ENCODE measurements around the gene UBASH3A. TPM values are rescaled to one million over a fixed set of nuclear protein-coding genes. Genes with fewer than 3 reads are reported as not detected.

The UBASH3A gene
- polyA plus RNA-seq, 3 donors, result not detected

DNA sequence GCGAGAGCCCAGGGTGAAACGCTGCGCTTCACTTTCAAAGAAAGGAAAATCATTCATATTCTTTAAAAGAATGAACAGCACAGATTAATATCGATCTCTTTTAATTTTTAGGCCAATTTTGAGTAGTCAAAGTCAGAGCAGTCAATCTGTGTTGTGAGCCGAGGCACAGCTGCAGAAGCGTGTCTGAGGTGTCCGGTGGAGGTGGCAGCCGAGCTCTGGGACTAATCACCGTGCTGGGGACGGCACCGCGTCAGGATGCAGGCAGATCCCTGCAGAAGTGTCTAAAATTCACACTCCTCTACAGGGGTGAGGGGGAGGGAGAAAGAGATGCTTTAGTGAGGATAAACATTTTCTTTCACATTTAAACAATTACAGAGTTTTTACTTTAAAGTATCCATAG lies 41.5 kb upstream of the UBASH3A start:
- no peaks in the 10 kb centered on the region for H3K36me3 ChIP-seq (replicated peaks in 1 of 2; ENCODE audit: control insufficient read depth in 1 of 2, insufficient read depth in 2 of 2, low read length in 2 of 2)
- no peaks in the 10 kb centered on the region for H3K27me3 ChIP-seq (ENCODE audit: control insufficient read depth in 2 of 2, insufficient read depth in 2 of 2, low read length in 2 of 2)
- no peak overlapping the region for H2AFZ ChIP-seq (ENCODE audit: insufficient read depth, low read depth, low read length, poor library complexity, severe bottlenecking)
- DNase-seq, result no peak
- 100% methylated on average over 4 of the region's 12 CpGs for whole genome bisulfite sequencing (ENCODE audit: insufficient coverage)
- TF ChIP-seq, protein P1, sequence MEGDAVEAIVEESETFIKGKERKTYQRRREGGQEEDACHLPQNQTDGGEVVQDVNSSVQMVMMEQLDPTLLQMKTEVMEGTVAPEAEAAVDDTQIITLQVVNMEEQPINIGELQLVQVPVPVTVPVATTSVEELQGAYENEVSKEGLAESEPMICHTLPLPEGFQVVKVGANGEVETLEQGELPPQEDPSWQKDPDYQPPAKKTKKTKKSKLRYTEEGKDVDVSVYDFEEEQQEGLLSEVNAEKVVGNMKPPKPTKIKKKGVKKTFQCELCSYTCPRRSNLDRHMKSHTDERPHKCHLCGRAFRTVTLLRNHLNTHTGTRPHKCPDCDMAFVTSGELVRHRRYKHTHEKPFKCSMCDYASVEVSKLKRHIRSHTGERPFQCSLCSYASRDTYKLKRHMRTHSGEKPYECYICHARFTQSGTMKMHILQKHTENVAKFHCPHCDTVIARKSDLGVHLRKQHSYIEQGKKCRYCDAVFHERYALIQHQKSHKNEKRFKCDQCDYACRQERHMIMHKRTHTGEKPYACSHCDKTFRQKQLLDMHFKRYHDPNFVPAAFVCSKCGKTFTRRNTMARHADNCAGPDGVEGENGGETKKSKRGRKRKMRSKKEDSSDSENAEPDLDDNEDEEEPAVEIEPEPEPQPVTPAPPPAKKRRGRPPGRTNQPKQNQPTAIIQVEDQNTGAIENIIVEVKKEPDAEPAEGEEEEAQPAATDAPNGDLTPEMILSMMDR (IDR thresholded peaks at IDR 0.05), result no peak
- Mint-ChIP-seq H3K27ac (no peak overlapping the region), H3K36me3 (no peaks in the 10 kb centered on the region), H3K27me3 (ENCODE audit: low read depth in 3 of 3) (peaks cover 0 to 14% (median 12%) of the 10 kb centered on the region in 3 donors), H3K4me3 (no peak overlapping the region), H3K9me3 (peaks cover 0 to 10% (median 3%) of the 10 kb centered on the region in 7 donors), H3K4me1 (peaks cover 9% of the 10 kb centered on the region)
- no peaks in the 10 kb centered on the region for H3K79me2 ChIP-seq (ENCODE audit: insufficient read depth, low read length)
- no peaks in the 10 kb centered on the region for H4K20me1 ChIP-seq (ENCODE audit: insufficient read depth, low read length)
- intact Hi-C loops (cut with micrococcal nuclease), result no loop called here
- peaks cover 0 to 6% of the 10 kb centered on the region in 2 donors for H3K4me1 ChIP-seq (ENCODE audit: control insufficient read depth in 1 of 2, insufficient read depth in 2 of 2, low read length in 2 of 2)
- H3K9ac ChIP-seq (ENCODE audit: insufficient read depth, low read length, poor library complexity, severe bottlenecking), result no peak overlapping the region
- no peak overlapping the region for H3K4me2 ChIP-seq (replicated peaks; ENCODE audit: extremely low read depth, low read length, poor library complexity, severe bottlenecking)
- peaks cover 3 to 8% of the 10 kb centered on the region in 2 donors for H3K9me3 ChIP-seq (replicated peaks in 1 of 2; ENCODE audit: control insufficient read depth in 1 of 2, insufficient read depth in 1 of 2, low read length in 2 of 2)
- no peak overlapping the region for H3K4me3 ChIP-seq (replicated peaks in 1 of 3; ENCODE audit: low read depth in 2 of 3, low read length in 3 of 3)
- no peak overlapping the region for H3K27ac ChIP-seq (ENCODE audit: low read depth in 1 of 2, low read length in 2 of 2)

DNA sequence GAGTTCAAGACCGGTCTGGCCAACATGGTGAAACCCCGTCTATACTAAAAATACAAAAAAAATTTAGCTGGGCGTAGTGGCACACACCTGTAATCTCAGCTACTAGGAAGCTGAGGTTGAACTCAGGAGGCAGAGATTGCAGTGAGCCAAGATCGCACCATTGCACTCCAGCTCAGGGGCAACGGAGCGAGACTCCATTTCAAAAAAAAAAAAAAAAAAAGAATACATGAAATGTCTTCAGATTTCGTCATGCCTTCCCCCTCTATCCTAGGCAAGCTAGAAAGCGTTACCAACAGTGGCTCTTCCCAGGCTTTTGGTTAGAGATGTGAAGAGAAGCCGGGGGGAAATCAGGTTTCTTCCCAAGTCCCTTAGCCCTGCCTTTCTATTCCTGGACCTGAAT lies 41.0 kb upstream of the UBASH3A start:
- Histone ChIP-seq H3K4me2 (replicated peaks; ENCODE audit: extremely low read depth, low read length, poor library complexity, severe bottlenecking) (no peak overlapping the region), H3K4me1 (ENCODE audit: control insufficient read depth in 1 of 2, insufficient read depth in 2 of 2, low read length in 2 of 2) (peaks cover 0 to 6% of the 10 kb centered on the region in 2 donors), H3K36me3 (replicated peaks in 1 of 2; ENCODE audit: control insufficient read depth in 1 of 2, insufficient read depth in 2 of 2, low read length in 2 of 2) (no peaks in the 10 kb centered on the region), H3K27ac (ENCODE audit: low read depth in 1 of 2, low read length in 2 of 2) (no peak overlapping the region), H3K9ac (ENCODE audit: insufficient read depth, low read length, poor library complexity, severe bottlenecking) (no peak overlapping the region), H3K27me3 (ENCODE audit: control insufficient read depth in 2 of 2, insufficient read depth in 2 of 2, low read length in 2 of 2) (no peaks in the 10 kb centered on the region), H3K9me3 (replicated peaks in 1 of 2; ENCODE audit: control insufficient read depth in 1 of 2, insufficient read depth in 1 of 2, low read length in 2 of 2) (peaks cover 3 to 8% of the 10 kb centered on the region in 2 donors), H3K4me3 (replicated peaks in 1 of 3; ENCODE audit: low read depth in 2 of 3, low read length in 3 of 3) (no peak overlapping the region), H4K20me1 (ENCODE audit: insufficient read depth, low read length) (no peaks in the 10 kb centered on the region), H2AFZ (ENCODE audit: insufficient read depth, low read depth, low read length, poor library complexity, severe bottlenecking) (no peak overlapping the region), H3K79me2 (ENCODE audit: insufficient read depth, low read length) (no peaks in the 10 kb centered on the region)
- Mint-ChIP-seq H3K4me1 (peaks cover 9% of the 10 kb centered on the region), H3K4me3 (peak overlapping the region in 1 of 2 donors; percentile 4), H3K9me3 (peaks cover 0 to 10% (median 3%) of the 10 kb centered on the region in 7 donors), H3K27me3 (ENCODE audit: low read depth in 3 of 3) (peaks cover 0 to 14% (median 12%) of the 10 kb centered on the region in 3 donors), H3K36me3 (no peaks in the 10 kb centered on the region), H3K27ac (no peak overlapping the region)
- TF ChIP-seq, protein P1 (IDR thresholded peaks at IDR 0.05), result no peak
- intact Hi-C loops (cut with micrococcal nuclease), result no loop called here
- 75% methylated on average over 1 of the region's 9 CpGs for whole genome bisulfite sequencing (ENCODE audit: insufficient coverage)
- no peak for DNase-seq
